Hematopoietic multipotent progenitor cell treated with erythropoietin and hydrocortisone succinate and interleukin-3 and kit ligand, for 8 days (in vitro differentiated cells): ENCODE measurements around the gene OR5AU1.

Experiments
- DNase-seq: peaks from one replicate; pipeline ENCODE4 v3.0.0-alpha.2; 2015

OR5AU1 gene

DNA sequence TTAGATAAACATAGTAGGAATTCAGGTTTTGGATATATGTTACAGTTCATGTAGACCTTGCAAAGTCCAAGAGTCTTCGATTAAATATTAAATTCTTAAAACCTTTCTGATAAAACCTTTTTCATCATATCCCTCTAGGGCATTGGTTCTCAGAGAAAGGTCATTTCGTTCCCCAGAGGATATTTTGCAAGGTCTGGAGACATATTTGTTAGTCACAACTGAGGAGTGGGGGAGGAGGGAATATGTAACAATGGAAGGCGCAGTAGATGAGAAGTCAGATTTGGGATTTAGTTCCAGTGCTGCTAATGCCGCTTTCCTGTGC is 49.7 kb downstream of the OR5AU1 start:
- DNase-seq, result no peak

DNA sequence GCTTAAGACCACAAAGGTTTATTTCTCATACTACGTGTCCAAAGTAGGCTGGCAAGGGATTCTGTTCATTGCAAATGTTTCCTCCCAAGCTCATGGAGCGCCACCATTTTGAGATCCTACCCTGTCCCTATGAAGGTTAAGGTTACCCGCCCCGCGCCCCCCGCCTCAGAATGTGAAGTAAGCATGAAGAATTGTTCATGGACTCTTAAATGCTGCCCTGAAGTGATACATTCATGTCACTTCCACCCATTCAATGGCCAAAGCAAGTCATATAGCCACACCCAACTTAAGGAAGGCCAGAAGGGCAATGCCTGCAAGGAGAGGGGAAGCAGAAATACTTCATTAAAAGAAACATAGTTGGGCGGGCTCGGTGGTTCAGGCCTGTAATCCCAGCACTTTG is 50.8 kb downstream of the OR5AU1 start:
- no peak for DNase-seq
